ENCODE data around the gene ARID3A.

- TF ChIP-seq, protein P1, sequence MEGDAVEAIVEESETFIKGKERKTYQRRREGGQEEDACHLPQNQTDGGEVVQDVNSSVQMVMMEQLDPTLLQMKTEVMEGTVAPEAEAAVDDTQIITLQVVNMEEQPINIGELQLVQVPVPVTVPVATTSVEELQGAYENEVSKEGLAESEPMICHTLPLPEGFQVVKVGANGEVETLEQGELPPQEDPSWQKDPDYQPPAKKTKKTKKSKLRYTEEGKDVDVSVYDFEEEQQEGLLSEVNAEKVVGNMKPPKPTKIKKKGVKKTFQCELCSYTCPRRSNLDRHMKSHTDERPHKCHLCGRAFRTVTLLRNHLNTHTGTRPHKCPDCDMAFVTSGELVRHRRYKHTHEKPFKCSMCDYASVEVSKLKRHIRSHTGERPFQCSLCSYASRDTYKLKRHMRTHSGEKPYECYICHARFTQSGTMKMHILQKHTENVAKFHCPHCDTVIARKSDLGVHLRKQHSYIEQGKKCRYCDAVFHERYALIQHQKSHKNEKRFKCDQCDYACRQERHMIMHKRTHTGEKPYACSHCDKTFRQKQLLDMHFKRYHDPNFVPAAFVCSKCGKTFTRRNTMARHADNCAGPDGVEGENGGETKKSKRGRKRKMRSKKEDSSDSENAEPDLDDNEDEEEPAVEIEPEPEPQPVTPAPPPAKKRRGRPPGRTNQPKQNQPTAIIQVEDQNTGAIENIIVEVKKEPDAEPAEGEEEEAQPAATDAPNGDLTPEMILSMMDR (IDR thresholded peaks at IDR 0.05), result no peak
- TF ChIP-seq POLR2A (IDR thresholded peaks at IDR 0.05), result no peak
- no peak for TF ChIP-seq EP300 (IDR thresholded peaks at IDR 0.05)
These were observed 42.1 kb upstream of the ARID3A start for GRCh38 chr19:883661-884211.
